Liver (tissue), 9 donors: ENCODE data around the gene SPAG9. TPM values are rescaled to one million over a fixed set of nuclear protein-coding genes. Genes with fewer than 3 reads are reported as not detected.
"Not testable (repeated sequence)": the region's sequence is repeated elsewhere in the genome, so short reads cannot be mapped to it uniquely, and the experiment has no call there.

Experiments used
- DNase-seq: peaks from one replicate; pipeline ENCODE4 v3.0.0-alpha.2; 2017; ENCODE audit warnings: low spot score
- H3K27ac ChIP-seq, 2 donors: one replicate each; pipeline ENCODE4 v1.7.0; 2013; ENCODE audit warnings: inconsistent platforms in 2 of 2, low read length in 2 of 2, control low read depth in 1 of 2, low read depth in 1 of 2, mild to moderate bottlenecking in 1 of 2
- H3K27me3 ChIP-seq, 4 donors: one replicate each; pipeline versions ENCODE4 v1.6.1 to v1.7.0; 2013; ENCODE audit warnings: low read length in 3 of 4, inconsistent platforms in 1 of 4, mild to moderate bottlenecking in 1 of 4, moderate library complexity in 1 of 4; ENCODE audit not compliant: control insufficient read depth in 4 of 4, insufficient read depth in 4 of 4
- H3K36me3 ChIP-seq, 4 donors: one replicate each; pipeline versions ENCODE4 v1.6.1 to v1.7.0; 2013; ENCODE audit warnings: low read length in 3 of 4, mild to moderate bottlenecking in 3 of 4, low read depth in 1 of 4, moderate library complexity in 1 of 4; ENCODE audit not compliant: control insufficient read depth in 4 of 4, insufficient read depth in 3 of 4
- H3K4me1 ChIP-seq, 4 donors: one replicate each; pipeline versions ENCODE4 v1.6.1 to v1.7.0; 2013; ENCODE audit warnings: low read length in 3 of 4, mild to moderate bottlenecking in 3 of 4, moderate library complexity in 1 of 4; ENCODE audit not compliant: control insufficient read depth in 4 of 4, insufficient read depth in 4 of 4
- H3K4me3 ChIP-seq, 3 donors: one replicate each; pipeline versions ENCODE4 v1.6.1 to v1.7.0; 2013; ENCODE audit warnings: low read length in 3 of 3, control low read depth in 1 of 3, low read depth in 1 of 3, mild to moderate bottlenecking in 1 of 3
- H3K9ac ChIP-seq, 2 donors: one replicate each; pipeline ENCODE4 v1.7.0; 2013; ENCODE audit warnings: low read length in 2 of 2, mild to moderate bottlenecking in 2 of 2, moderate library complexity in 2 of 2, control low read depth in 1 of 2, low read depth in 1 of 2
- H3K9me3 ChIP-seq, 4 donors: one replicate each; pipeline versions ENCODE4 v1.6.1 to v1.7.0; 2013; ENCODE audit warnings: low read length in 3 of 4; ENCODE audit not compliant: control insufficient read depth in 4 of 4
- GABPA ChIP-seq, 2 donors: IDR thresholded peaks in 1 of 2; conservative IDR thresholded peaks in 1 of 2; 2 replicates each; pipeline ENCODE4 v1.6.1; 2016; ENCODE audit warnings: antibody characterized with exemption in 2 of 2, mild to moderate bottlenecking in 1 of 2, moderate library complexity in 1 of 2
- HNF4A ChIP-seq, 2 donors: conservative IDR thresholded peaks; 2 replicates each; pipeline ENCODE4 v1.6.1; 2016; ENCODE audit warnings: antibody characterized with exemption in 2 of 2, mild to moderate bottlenecking in 2 of 2
- MAX ChIP-seq: IDR thresholded peaks from 2 replicates; pipeline ENCODE4 v1.6.1; 2016; ENCODE audit warnings: antibody characterized with exemption
- NR2F2 ChIP-seq: IDR thresholded peaks from 2 replicates; pipeline ENCODE4 v1.6.1; 2016; ENCODE audit warnings: antibody characterized with exemption
- RAD21 ChIP-seq, 2 donors: IDR thresholded peaks; 2 replicates each; pipeline ENCODE4 v1.6.1; 2016; ENCODE audit warnings: antibody characterized with exemption in 2 of 2, mild to moderate bottlenecking in 2 of 2
- REST ChIP-seq: IDR thresholded peaks from 2 replicates; pipeline ENCODE4 v1.6.1; 2016; ENCODE audit warnings: antibody characterized with exemption, mild to moderate bottlenecking
- YY1 ChIP-seq: IDR thresholded peaks from 2 replicates; pipeline ENCODE4 v1.6.1; 2016; ENCODE audit warnings: antibody characterized with exemption, mild to moderate bottlenecking
- WGBS: extraction: QIAGEN DNeasy Blood & Tissue Kit; methylation state at CpG from one replicate; pipeline ENCODE4 v1.1.7; 2013; 5-methylcytosine and 5-hydroxymethylcytosine counted together
- polyA plus RNA-seq, 2 donors: library from polyadenylated mRNA; stranded (reverse) in 1 of 2; unstranded in 1 of 2; fragments of 200-250 nt in 1 of 2; fragments of >200 nt in 1 of 2; fragmentation: Nextera tagmentation in 1 of 2; extraction: Ambion mirVana in 1 of 2; gene quantifications; one replicate each; pipeline versions ENCODE4 v1.2.1 to v1.2.3, GENCODE V29; 2013 to 2015
- total RNA-seq, 2 donors: library from RNA; depleted of rRNA; stranded (reverse); fragments of >200 nt; gene quantifications; one replicate each; pipeline ENCODE4 v1.2.3, GENCODE V29; 2014
- TF ChIP-seq, protein P1 (sequence below): IDR thresholded peaks from 2 replicates; pipeline ENCODE4 v1.6.1; 2016; ENCODE audit warnings: antibody characterized with exemption
- TF ChIP-seq, protein P2 (sequence below): IDR thresholded peaks from 2 replicates; pipeline ENCODE4 v1.6.1; 2016; ENCODE audit warnings: antibody characterized with exemption
- donor health status: healthy.
- donor health status: healthy.
- donor health status: healthy.
- donor health status: healthy.
- donor health status: healthy.

The SPAG9 gene
- total and polyA plus RNA-seq, 4 donors: 12.0 to 94.0 (median 18.4) TPM

DNA sequence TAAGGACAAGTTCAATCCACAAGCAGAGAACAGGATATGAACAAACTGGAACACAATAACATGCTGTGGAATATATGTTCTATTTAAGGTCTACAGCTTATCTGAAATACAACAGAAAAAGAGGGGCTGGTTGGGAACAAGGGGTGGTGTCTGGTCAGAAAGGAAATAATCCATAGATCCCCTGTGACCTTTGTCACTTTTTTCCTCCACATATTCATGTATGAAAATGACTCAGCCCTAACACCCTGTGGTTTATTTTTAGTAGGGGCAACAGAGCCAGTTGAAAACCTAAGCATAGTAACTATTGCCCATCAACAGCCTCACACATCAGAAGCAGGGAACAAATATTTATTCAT, 12.3 kb upstream of the SPAG9 start:
- Histone ChIP-seq H3K4me1 (peaks cover 2 to 5% (median 3%) of the 10 kb centered on the region in 4 donors), H3K27ac (peak overlapping the region in 1 of 2 donors; percentile 66), H3K36me3 (no peaks in the 10 kb centered on the region), H3K27me3 (no peaks in the 10 kb centered on the region), H3K4me3 (no peak overlapping the region), H3K9me3 (no peaks in the 10 kb centered on the region), H3K9ac (no peak overlapping the region)
- DNase-seq: no peak
- TF ChIP-seq, protein P1, sequence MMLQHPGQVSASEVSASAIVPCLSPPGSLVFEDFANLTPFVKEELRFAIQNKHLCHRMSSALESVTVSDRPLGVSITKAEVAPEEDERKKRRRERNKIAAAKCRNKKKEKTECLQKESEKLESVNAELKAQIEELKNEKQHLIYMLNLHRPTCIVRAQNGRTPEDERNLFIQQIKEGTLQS: no peak
- no peak for TF ChIP-seq NR2F2
- no peak for TF ChIP-seq REST
- TF ChIP-seq, protein P2, sequence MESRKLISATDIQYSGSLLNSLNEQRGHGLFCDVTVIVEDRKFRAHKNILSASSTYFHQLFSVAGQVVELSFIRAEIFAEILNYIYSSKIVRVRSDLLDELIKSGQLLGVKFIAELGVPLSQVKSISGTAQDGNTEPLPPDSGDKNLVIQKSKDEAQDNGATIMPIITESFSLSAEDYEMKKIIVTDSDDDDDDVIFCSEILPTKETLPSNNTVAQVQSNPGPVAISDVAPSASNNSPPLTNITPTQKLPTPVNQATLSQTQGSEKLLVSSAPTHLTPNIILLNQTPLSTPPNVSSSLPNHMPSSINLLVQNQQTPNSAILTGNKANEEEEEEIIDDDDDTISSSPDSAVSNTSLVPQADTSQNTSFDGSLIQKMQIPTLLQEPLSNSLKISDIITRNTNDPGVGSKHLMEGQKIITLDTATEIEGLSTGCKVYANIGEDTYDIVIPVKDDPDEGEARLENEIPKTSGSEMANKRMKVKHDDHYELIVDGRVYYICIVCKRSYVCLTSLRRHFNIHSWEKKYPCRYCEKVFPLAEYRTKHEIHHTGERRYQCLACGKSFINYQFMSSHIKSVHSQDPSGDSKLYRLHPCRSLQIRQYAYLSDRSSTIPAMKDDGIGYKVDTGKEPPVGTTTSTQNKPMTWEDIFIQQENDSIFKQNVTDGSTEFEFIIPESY: no peak

- Histone ChIP-seq H3K4me3 (no peak overlapping the region), H3K36me3 (no peaks in the 10 kb centered on the region), H3K27me3 (no peaks in the 10 kb centered on the region), H3K4me1 (peaks cover 5 to 18% (median 13%) of the 10 kb centered on the region in 4 donors), H3K27ac (no peak overlapping the region), H3K9ac (no peak overlapping the region), H3K9me3 (no peaks in the 10 kb centered on the region)
- DNase-seq: peak; percentile 61
- WGBS: 64% methylated on average over 3 of the region's 3 CpGs
- TF ChIP-seq MAX: no peak
Measured at GRCh38 chr17:51128076-51128475, 7.4 kb upstream of the SPAG9 start.

DNA sequence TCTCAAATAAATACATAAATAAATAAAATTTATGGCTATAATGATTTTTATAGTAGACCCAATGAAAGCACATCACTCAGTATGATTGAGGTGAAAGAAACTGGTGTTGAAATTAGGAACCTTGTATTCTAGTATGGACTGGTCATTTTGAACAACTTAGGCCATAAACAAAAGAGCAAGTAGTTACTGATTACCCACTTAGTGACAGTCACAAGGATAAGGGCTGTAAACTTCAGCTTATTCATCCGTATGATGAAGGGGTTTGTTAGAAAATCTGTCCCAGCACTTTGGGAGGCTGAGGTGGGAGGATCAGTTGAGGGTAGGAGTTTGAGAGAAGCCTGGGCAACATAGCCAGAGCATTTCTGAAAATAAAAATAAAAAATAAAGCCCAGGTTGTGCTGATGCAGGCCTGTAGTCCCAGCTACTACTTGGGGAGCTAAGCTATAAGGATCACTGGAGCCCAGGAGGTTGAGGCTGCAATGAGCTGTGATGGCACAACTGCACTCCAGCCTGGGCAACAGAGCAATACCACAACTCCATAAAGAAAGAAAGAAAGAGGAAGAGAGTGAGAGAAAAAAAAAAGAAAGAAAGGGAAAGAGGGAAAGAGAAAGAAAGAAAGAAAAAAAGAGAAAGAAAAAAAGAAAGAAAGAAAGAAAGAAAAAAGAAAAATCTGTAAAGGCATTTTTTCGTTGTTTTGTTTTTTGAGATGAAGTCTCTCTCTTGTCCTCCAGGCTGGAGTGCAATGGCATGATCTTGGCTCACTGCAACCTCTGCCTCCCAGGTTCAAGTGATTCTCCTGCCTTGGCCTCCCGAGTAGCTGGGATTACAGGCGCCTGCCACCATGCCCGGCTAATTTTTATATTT, 4.2 kb upstream of the SPAG9 start:
- WGBS: 82% methylated on average over 5 of the region's 5 CpGs
- Histone ChIP-seq H3K9ac (no peak overlapping the region), H3K4me3 (no peak overlapping the region), H3K27ac (peak overlapping the region in 1 of 2 donors; percentile 58), H3K36me3 (no peaks in the 10 kb centered on the region), H3K27me3 (no peaks in the 10 kb centered on the region), H3K4me1 (peaks cover 2 to 19% (median 13%) of the 10 kb centered on the region in 4 donors), H3K9me3 (no peaks in the 10 kb centered on the region)
- TF ChIP-seq RAD21 (IDR thresholded peaks at IDR 0.05) (no peak), GABPA (IDR thresholded peaks at IDR 0.05 in 1 of 2, conservative IDR thresholded peaks at IDR 0.05 in 1 of 2) (no peak), YY1 (no peak), HNF4A (conservative IDR thresholded peaks at IDR 0.05) (peak in 1 of 2 donors; percentile 4)
- no peak for DNase-seq

GRCh38 chr17:51122473-51123115, 1.9 kb upstream of the SPAG9 start:
- H3K4me3 ChIP-seq, H3K9me3 ChIP-seq, H3K36me3 ChIP-seq, DNase-seq, H3K27me3 ChIP-seq: not testable (repeated sequence)
- peak overlapping the region; percentile 97 for H3K27ac ChIP-seq
- peak overlapping the region in 1 of 2 donors; percentile 88 for H3K9ac ChIP-seq
- WGBS: 88% methylated on average over 10 of the region's 10 CpGs
- peaks cover 6 to 38% (median 30%) of the 10 kb centered on the region in 4 donors for H3K4me1 ChIP-seq
